ENCODE measurements around the gene METAP1D. TPM values are rescaled to one million over a fixed set of nuclear protein-coding genes. Genes with fewer than 3 reads are reported as not detected.

The METAP1D gene
- total RNA-seq, 1 experiment from 2014 or later = 4.7 TPM

GRCh38 chr2:172009823-172010222 is 10.1 kb downstream of the METAP1D start:
- H3K27ac Mint-ChIP-seq = no peak overlapping the region
- CTCF ChIA-PET = no interaction called here
- H3K9me3 Mint-ChIP-seq = no peaks in the 10 kb centered on the region
- no peaks in the 10 kb centered on the region for H3K27me3 Mint-ChIP-seq (ENCODE audit: low read depth)
- ATAC-seq = no peak
- DNase-seq (ENCODE audit: low spot score) = no peak
- POLR2A ChIA-PET = no interaction called here
- TF ChIP-seq IRF1 (CRISPR knock-in tag; IDR thresholded peaks at IDR 0.05) (no peak), ERG (CRISPR knock-in tag; IDR thresholded peaks at IDR 0.05) (no peak), ELF4 (CRISPR knock-in tag; IDR thresholded peaks at IDR 0.05; ENCODE audit: low read depth) (no peak), FOXP1 (CRISPR knock-in tag; IDR thresholded peaks at IDR 0.05; ENCODE audit: borderline replicate concordance) (no peak), SMAD4 (CRISPR knock-in tag; IDR thresholded peaks at IDR 0.05) (no peak), USF2 (CRISPR knock-in tag; IDR thresholded peaks at IDR 0.05) (no peak), NR3C1 (CRISPR knock-in tag; conservative IDR thresholded peaks at IDR 0.05; ENCODE audit: low read depth) (no peak), SMAD3 (CRISPR knock-in tag; IDR thresholded peaks at IDR 0.05; ENCODE audit: borderline replicate concordance) (no peak), FOXP4 (CRISPR knock-in tag; IDR thresholded peaks at IDR 0.05) (no peak), KAT7 (CRISPR knock-in tag; IDR thresholded peaks at IDR 0.05; ENCODE audit: borderline replicate concordance) (no peak), NR1H2 (CRISPR knock-in tag; IDR thresholded peaks at IDR 0.05) (no peak), MLX (CRISPR knock-in tag; IDR thresholded peaks at IDR 0.05) (no peak), ZNF232 (CRISPR knock-in tag; IDR thresholded peaks at IDR 0.05) (no peak), ESRRA (CRISPR knock-in tag; IDR thresholded peaks at IDR 0.05; ENCODE audit: borderline replicate concordance) (no peak), OVOL2 (CRISPR knock-in tag; IDR thresholded peaks at IDR 0.05; ENCODE audit: borderline replicate concordance) (no peak), GABPB1 (CRISPR knock-in tag; IDR thresholded peaks at IDR 0.05) (no peak)
- H3K4me3 Mint-ChIP-seq = no peak overlapping the region
- no peaks in the 10 kb centered on the region for H3K36me3 Mint-ChIP-seq
- peaks cover 21% of the 10 kb centered on the region for H3K4me1 Mint-ChIP-seq

- ChIA-PET POLR2A (no interaction called here), CTCF (interaction anchor here (0.9 to 1.1 kb wide), 3 partner anchors 73 to 224 kb away, joined by 3 to 4 read pairs (median 3); partner anchors contain the start of gene DLX1)
- H3K27ac Mint-ChIP-seq = no peak overlapping the region
- H3K4me1 Mint-ChIP-seq = peaks cover 21% of the 10 kb centered on the region
- no peaks in the 10 kb centered on the region for H3K36me3 Mint-ChIP-seq
- no peaks in the 10 kb centered on the region for H3K27me3 Mint-ChIP-seq (ENCODE audit: low read depth)
- no peak for TF ChIP-seq ELF4 (CRISPR knock-in tag; IDR thresholded peaks at IDR 0.05; ENCODE audit: low read depth)
- no peak for TF ChIP-seq ZBTB21 (CRISPR knock-in tag; IDR thresholded peaks at IDR 0.05; ENCODE audit: borderline replicate concordance)
- ATAC-seq (peak; percentile 18; the same call in 1 of the 2 replicates), DNase-seq (ENCODE audit: low spot score) (no peak)
- H3K9me3 Mint-ChIP-seq = peaks cover 4% of the 10 kb centered on the region; the same call in 1 of the 2 replicates
- H3K4me3 Mint-ChIP-seq = no peak overlapping the region
These were observed 12.2 kb downstream of the METAP1D start for GRCh38 chr2:172011812-172012575.

Data from WTC11 (cell line).